NB4 (cell line): ENCODE results near the gene TBCA.

Experiments used
- CTCF ChIP-seq: IDR thresholded peaks from one replicate; pipeline ENCODE4 v1.5.1; 2012; ENCODE audit warnings: low read depth, low read length
- MAX ChIP-seq: IDR thresholded peaks from 2 replicates; pipeline ENCODE4 v1.6.1; 2011; ENCODE audit warnings: low read depth, low read length
- POLR2A ChIP-seq: IDR thresholded peaks from 2 replicates; pipeline ENCODE4 v1.6.1; 2011; ENCODE audit warnings: mild to moderate bottlenecking; ENCODE audit not compliant: insufficient read length; ENCODE audit errors: extremely low read depth

- TF ChIP-seq POLR2A (no peak), CTCF (no peak), MAX (no peak)
These were observed 2.3 kb downstream of the TBCA start for GRCh38 chr5:77773734-77774280.
